GM03348 (cell line): ENCODE results near the gene SOX5.

Experiments used
- DNase-seq: peaks from one replicate; pipeline ENCODE4 v3.0.0; 2012; ENCODE audit warnings: low spot score

Gene SOX5

DNA sequence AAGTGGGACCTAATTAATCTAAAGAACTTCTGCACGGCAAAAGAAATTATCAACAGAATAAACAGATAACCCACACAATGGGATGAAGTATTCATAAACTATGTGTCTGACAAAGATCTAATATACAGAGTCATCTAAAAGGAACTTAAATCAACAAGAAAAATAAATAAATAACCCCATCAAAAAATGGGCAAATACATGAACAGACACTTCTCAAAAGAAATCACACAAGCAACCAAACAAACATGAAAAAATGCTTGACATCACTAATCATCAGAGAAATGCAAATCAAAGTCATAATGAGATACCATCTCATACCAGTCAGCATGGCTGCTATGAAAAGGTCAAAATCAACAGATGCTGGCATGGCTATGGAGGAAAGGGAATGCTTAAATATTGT lies 466.9 kb downstream of the SOX5 start:
- DNase-seq, result no peak
